Activated T-cell treated with anti-CD3 and anti-CD28 coated beads for 24 hours (primary cell): Measurements from ENCODE around the gene CCDC169.
A peak's percentile ranks its signal among the peaks of the same experiment; 100 is the strongest.
"Not testable (repeated sequence)": the region's sequence is repeated elsewhere in the genome, so short reads cannot be mapped to it uniquely, and the experiment has no call there.

Experiments used
- DNase-seq: peaks from one replicate; pipeline ENCODE4 v3.0.0-alpha.2; 2020; ENCODE audit warnings: low read depth

CCDC169 gene

GRCh38 chr13:36297366-36298338, at the start of gene CCDC169:
TSS of gene CCDC169 (minus strand) at chr13:36297814. CDS start at chr13:36297719, 95 bp downstream.
- DNase-seq, result peak; percentile 49

GRCh38 chr13:36346222-36347083, 48.8 kb upstream of the CCDC169 start, which contains the start of gene SPART:
TSS of gene SPART (minus strand) at chr13:36346394. CDS start at chr13:36335830, 10,564 bp downstream.
- DNase-seq, result peak; percentile 84

DNA sequence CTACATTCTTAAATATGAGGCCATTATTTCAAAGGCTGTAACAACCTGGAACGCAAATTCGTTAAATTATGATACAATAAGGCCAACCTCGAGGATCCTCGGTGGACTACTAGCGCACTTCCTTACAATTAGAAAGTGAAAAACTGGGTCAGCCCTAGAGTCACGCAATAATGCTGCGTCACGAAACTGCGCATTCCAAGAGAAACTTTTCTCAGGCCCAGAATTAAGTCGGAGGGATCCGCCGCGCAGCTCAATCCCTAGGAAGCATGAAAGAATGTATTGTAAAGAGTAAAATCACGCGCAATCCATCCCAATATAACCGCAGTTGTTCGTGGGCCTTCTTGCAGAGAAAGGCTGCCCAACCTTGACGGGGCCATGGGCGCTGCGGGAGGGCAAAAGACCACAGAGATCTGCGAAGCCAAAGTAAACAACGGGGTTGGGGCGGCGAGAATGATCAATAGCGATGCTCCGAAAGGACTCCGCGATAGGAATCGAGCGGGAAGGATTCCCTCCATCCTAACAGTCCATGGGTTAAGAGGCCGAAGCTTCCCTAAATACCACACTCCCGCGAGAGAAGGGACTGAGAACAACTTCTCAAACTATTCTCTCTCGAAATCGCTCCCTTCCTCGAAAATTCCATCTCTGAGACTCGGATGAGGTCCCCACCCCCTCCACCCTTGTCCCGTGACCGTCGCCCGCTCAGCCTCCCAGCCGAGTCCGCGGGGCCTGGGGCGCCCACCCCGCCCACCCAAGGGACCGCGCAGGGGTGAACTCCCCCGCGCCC, 48.0 kb upstream of the CCDC169 start:
- DNase-seq, result peak; percentile 19

DNA sequence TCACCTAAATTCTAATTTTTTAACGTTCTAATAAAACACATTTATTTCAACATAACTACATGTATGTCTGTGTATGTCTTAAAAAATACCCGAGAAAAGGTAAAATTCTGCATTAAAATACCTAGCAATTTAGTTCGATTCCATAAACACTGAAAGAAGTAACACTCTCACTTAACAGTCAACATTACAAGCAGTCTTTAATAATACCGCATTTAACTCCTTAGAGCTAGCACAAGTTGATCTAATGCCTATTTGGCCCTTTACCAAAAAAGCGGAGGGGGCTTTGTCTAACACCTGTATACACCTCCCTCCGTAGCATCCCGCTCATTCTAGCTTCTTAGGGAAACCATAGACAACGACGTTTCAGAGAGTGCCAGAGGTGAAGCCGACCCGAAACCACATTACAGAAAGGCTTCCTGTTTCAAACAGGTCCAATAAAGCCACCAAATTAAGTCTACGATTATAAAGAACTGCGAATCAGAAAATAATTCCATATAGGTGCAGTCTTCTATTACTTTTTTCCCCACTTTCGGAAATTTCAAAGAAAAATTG, 47.3 kb upstream of the CCDC169 start:
- DNase-seq, result no peak

DNA sequence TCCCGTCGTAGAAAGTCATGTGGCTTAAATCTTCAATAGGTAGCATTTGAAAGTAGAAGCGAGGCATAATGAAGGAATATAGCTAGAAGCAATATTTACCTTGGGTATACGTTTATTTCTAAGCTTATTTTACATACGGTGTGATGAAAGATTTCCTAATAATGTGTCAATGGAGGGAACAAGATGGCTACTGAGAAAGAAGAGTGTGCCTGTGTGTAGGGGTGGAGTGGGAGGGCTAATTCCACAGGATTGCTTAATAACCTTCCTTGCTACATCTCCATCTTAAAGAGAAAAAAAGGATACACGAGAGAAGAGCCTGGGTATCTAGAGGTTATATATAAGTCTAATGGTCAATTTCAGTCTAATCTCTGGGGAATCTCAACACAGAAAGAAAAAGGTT, 46.6 kb upstream of the CCDC169 start:
- no peak for DNase-seq

DNA sequence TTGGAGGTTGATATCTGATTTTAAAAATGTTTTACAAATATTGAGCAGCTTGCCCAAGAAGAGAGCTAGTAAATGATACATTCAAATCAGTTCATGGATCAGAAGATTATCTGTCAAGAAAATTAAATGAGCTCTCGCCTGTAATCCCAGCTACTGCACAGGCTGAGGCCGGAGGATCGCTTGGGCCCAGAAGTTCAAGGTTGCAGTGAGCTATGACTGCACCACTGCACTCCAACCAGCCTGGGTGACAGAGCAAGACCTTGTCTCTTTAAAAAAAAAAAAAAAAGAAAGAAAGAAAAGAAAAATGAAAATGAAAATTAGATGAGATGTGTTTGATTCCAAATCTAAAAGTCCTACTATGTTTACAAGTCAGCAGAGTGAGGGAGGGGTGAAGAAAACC, 46.2 kb upstream of the CCDC169 start:
- DNase-seq, result no peak

- no peak for DNase-seq
These were observed 45.1 kb upstream of the CCDC169 start for GRCh38 chr13:36342715-36343114.

- no peak for DNase-seq
These were observed 44.1 kb upstream of the CCDC169 start for GRCh38 chr13:36341718-36342117.

- no peak for DNase-seq
These were observed 42.1 kb upstream of the CCDC169 start for GRCh38 chr13:36339600-36340155.

- DNase-seq, result no peak
These were observed 40.5 kb upstream of the CCDC169 start for GRCh38 chr13:36337938-36338641.

- DNase-seq, result no peak
These were observed 35.4 kb upstream of the CCDC169 start for GRCh38 chr13:36332986-36333385.

- DNase-seq, result not testable (repeated sequence)
These were observed 34.6 kb upstream of the CCDC169 start for GRCh38 chr13:36332255-36332654.

DNA sequence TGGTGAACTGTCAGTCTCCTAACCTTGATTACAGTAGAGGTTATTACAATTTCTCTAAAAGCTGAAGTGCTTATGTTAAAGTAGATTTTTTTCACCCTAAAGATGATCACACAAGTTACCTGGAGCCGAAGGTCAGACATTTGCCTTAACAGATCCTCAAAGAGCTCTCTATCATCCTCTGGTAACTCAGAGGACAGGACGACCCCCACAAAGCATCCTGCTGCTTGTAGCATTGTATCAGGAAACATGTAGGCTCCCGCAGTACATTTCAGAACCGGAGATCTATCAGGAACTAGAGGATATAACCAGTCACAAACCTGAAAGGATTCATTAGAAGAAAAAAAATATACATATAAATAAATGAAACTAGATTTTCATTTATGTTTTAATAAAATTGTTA, 33.7 kb upstream of the CCDC169 start:
- no peak for DNase-seq

- no peak for DNase-seq
These were observed 31.7 kb upstream of the CCDC169 start for GRCh38 chr13:36329361-36329760.

GRCh38 chr13:36328821-36329220, 31.2 kb upstream of the CCDC169 start:
- DNase-seq, result no peak

DNA sequence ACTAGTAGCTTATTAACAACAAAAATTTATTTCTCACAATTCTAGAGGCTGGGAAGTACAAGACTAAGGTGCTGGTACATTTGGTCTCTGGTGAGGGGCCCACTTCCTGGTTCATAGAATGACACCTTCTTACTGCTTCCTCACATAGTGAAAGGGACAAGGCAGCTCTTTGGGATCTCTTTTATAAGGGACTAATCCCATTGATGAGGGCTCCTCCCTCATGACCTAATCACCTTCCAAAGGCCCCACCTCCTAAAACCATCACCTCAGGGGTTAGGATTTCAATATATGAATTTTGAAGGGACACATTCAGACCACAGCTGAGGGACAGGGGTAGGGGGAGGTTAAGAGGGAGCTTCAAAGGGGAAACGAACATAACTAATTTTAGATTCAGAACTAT, 28.3 kb upstream of the CCDC169 start:
- no peak for DNase-seq

GRCh38 chr13:36324881-36325280, 27.3 kb upstream of the CCDC169 start:
- not testable (repeated sequence) for DNase-seq

GRCh38 chr13:36323951-36324566, 26.4 kb upstream of the CCDC169 start:
- DNase-seq, result no peak

DNA sequence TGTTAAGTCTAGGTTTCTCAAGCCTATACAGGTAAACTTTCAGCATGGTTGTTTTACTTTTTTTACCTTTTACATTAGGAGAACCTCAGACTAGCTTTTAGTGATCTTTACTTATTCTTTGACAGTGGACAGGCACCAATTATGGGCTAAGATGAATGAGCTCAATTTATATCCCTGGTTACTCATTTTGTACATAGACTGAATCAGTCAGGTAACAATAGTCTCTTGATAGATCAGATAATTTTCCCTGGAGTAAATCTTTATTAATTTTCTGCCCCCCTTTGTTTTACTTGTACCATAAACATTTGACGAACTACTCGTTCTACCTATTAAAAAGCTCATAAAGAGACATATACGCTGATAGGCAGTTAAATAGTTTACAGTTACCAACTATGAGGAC, 25.8 kb upstream of the CCDC169 start:
- no peak for DNase-seq

DNA sequence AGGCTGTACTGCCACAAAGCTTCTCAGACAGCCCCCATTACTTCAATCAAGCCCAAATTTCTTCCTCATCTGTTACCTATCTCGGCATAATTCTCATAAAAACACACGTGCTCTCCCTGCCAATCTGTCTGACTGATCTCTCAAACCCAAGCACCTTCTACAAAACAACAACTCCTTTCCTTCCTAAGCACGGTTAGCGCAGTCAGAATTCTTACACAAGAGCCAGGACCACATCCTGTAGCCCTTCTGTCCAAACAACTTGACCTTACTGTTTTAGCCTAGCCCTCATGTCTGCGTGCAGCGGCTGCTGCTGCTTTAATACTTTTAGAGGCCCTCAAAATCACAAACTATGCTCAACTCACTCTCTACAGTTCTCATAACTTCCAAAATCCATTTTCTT, 22.2 kb upstream of the CCDC169 start:
- not testable (repeated sequence) for DNase-seq
